ENCODE results near the gene PPP1R14B. TPM values are rescaled to one million over a fixed set of nuclear protein-coding genes. Genes with fewer than 3 reads are reported as not detected.
A peak's percentile ranks its signal among the peaks of the same experiment; 100 is the strongest.

Gene PPP1R14B
- total RNA-seq: 100 to 1,000 TPM in 1 of 2 experiments, 10 to 100 TPM in 1; 96.9 to 105 TPM

- Mint-ChIP-seq H3K4me1 (peaks cover 53% of the 10 kb centered on the region), H3K27me3 (peaks cover 3% of the 10 kb centered on the region), H3K36me3 (ENCODE audit: low read depth) (peaks cover 13% of the 10 kb centered on the region), H3K27ac (peak within 1 kb of the TSS; percentile 85), H3K9me3 (no peaks in the 10 kb centered on the region), H3K4me3 (peak within 1 kb of the TSS; percentile 86)
- ChIA-PET CTCF (interaction anchor here (1.0 to 2.8 kb wide), 5 partner anchors 8 to 56 kb away, joined by 3 to 14 read pairs (median 9); no protein-coding TSS in a partner anchor), POLR2A (interaction anchor here (0.9 to 11.2 kb wide), 9 partner anchors 21 to 1391 kb away, joined by 3 to 131 read pairs (median 17); partner anchors contain the start of genes BAD, ESRRA, FERMT3 and NUDT22)
- peak; percentile 84 for DNase-seq
These were observed at the start of gene PPP1R14B for GRCh38 chr11:64246871-64247728. TSS of gene PPP1R14B (minus strand) at chr11:64246943. CDS start at chr11:64246673, 270 bp downstream.

- no peak for DNase-seq
- Mint-ChIP-seq H3K4me3 (no peak overlapping the region), H3K9me3 (no peaks in the 10 kb centered on the region), H3K36me3 (ENCODE audit: low read depth) (no peaks in the 10 kb centered on the region), H3K4me1 (peaks cover 22% of the 10 kb centered on the region), H3K27ac (no peak overlapping the region), H3K27me3 (peaks cover 78% of the 10 kb centered on the region)
- ChIA-PET POLR2A (interaction anchor here (1.7 kb wide), 1 partner anchor 105 kb away, joined by 4 read pairs; no protein-coding TSS in a partner anchor), CTCF (no interaction called here)
These were observed 49.5 kb upstream of the PPP1R14B start for GRCh38 chr11:64296236-64296635.

GRCh38 chr11:64295760-64296159 lies 49.0 kb upstream of the PPP1R14B start:
- POLR2A ChIA-PET: interaction anchor here (1.7 kb wide), 1 partner anchor 104 kb away, joined by 4 read pairs; no protein-coding TSS in a partner anchor
- Mint-ChIP-seq H3K27ac (no peak overlapping the region), H3K4me1 (peaks cover 20% of the 10 kb centered on the region), H3K9me3 (no peaks in the 10 kb centered on the region), H3K27me3 (peaks cover 78% of the 10 kb centered on the region), H3K36me3 (ENCODE audit: low read depth) (peaks cover 2% of the 10 kb centered on the region), H3K4me3 (no peak overlapping the region)
- DNase-seq: no peak
- CTCF ChIA-PET: interaction anchor here (1.3 kb wide), 1 partner anchor 108 kb away, joined by 3 read pairs; no protein-coding TSS in a partner anchor

GRCh38 chr11:64294774-64295173 lies 48.0 kb upstream of the PPP1R14B start:
- Mint-ChIP-seq H3K27me3 (peaks cover 77% of the 10 kb centered on the region), H3K36me3 (ENCODE audit: low read depth) (peaks cover 6% of the 10 kb centered on the region), H3K4me3 (no peak overlapping the region), H3K4me1 (peaks cover 13% of the 10 kb centered on the region), H3K9me3 (no peaks in the 10 kb centered on the region), H3K27ac (no peak overlapping the region)
- ChIA-PET CTCF (interaction anchor here (1.3 to 1.5 kb wide), 2 partner anchors 23 to 107 kb away, joined by 3 to 4 read pairs; no protein-coding TSS in a partner anchor), POLR2A (interaction anchor here (1.2 kb wide), 1 partner anchor 10 kb away, joined by 4 read pairs; the partner anchor contains the start of gene ESRRA)
- no peak for DNase-seq

GRCh38 chr11:64292460-64293254 lies 45.9 kb upstream of the PPP1R14B start:
- Mint-ChIP-seq H3K4me3 (peak overlapping the region; percentile 30), H3K9me3 (no peaks in the 10 kb centered on the region), H3K27ac (no peak overlapping the region), H3K4me1 (peaks cover 11% of the 10 kb centered on the region), H3K36me3 (ENCODE audit: low read depth) (peaks cover 6% of the 10 kb centered on the region), H3K27me3 (peaks cover 59% of the 10 kb centered on the region)
- ChIA-PET POLR2A (interaction anchor here (0.9 to 1.4 kb wide), 3 partner anchors 8 to 88 kb away, joined by 3 read pairs; no protein-coding TSS in a partner anchor), CTCF (interaction anchor here (1.5 to 1.8 kb wide), 2 partner anchors 8 to 12 kb away, joined by 8 to 11 read pairs; no protein-coding TSS in a partner anchor)
- DNase-seq: no peak

- peaks cover 51% of the 10 kb centered on the region for H3K27me3 Mint-ChIP-seq
These were observed 45.2 kb upstream of the PPP1R14B start for GRCh38 chr11:64291752-64292459.

GRCh38 chr11:64291262-64291751 lies 44.6 kb upstream of the PPP1R14B start, which contains the start of gene KCNK4:
TSS of gene KCNK4 (plus strand) at chr11:64291302. CDS start at chr11:64293019, 1,717 bp downstream.
- peaks cover 46% of the 10 kb centered on the region for H3K27me3 Mint-ChIP-seq

More at GRCh38 chr11:64291752-64292459, 45.2 kb upstream of the PPP1R14B start:
- Mint-ChIP-seq H3K9me3 (no peaks in the 10 kb centered on the region), H3K4me3 (no peak overlapping the region), H3K4me1 (peaks cover 12% of the 10 kb centered on the region), H3K36me3 (ENCODE audit: low read depth) (peaks cover 6% of the 10 kb centered on the region), H3K27ac (no peak overlapping the region)
- CTCF ChIA-PET: interaction anchor here (1.5 to 1.8 kb wide), 2 partner anchors 9 to 12 kb away, joined by 8 to 11 read pairs; no protein-coding TSS in a partner anchor
- DNase-seq: no peak
- POLR2A ChIA-PET: interaction anchor here (1.0 to 1.4 kb wide), 2 partner anchors 9 to 12 kb away, joined by 3 read pairs; no protein-coding TSS in a partner anchor

GRCh38 chr11:64290352-64291261 lies 43.9 kb upstream of the PPP1R14B start:
- Mint-ChIP-seq H3K27ac (no peak overlapping the region), H3K9me3 (no peaks in the 10 kb centered on the region), H3K36me3 (ENCODE audit: low read depth) (peaks cover 6% of the 10 kb centered on the region), H3K27me3 (peaks cover 38% of the 10 kb centered on the region), H3K4me1 (peaks cover 20% of the 10 kb centered on the region), H3K4me3 (peak overlapping the region; percentile 53)
- ChIA-PET CTCF (interaction anchor here (2.2 to 2.4 kb wide), 2 partner anchors 11 to 14 kb away, joined by 8 to 13 read pairs; no protein-coding TSS in a partner anchor), POLR2A (interaction anchor here (0.8 to 1.6 kb wide), 5 partner anchors 14 to 64 kb away, joined by 3 to 6 read pairs (median 3); partner anchors contain the start of genes ESRRA, NUDT22, PRDX5 and TRPT1)
- DNase-seq: no peak

More at GRCh38 chr11:64291262-64291751, 44.6 kb upstream of the PPP1R14B start, which contains the start of gene KCNK4:
- ChIA-PET POLR2A (interaction anchor here (1.4 to 1.6 kb wide), 2 partner anchors 9 to 21 kb away, joined by 3 read pairs; no protein-coding TSS in a partner anchor), CTCF (interaction anchor here (2.4 kb wide), 1 partner anchor 10 kb away, joined by 13 read pairs; no protein-coding TSS in a partner anchor)
- no peak within 1 kb of the TSS for H3K27ac Mint-ChIP-seq
- peaks cover 18% of the 10 kb centered on the region for H3K4me1 Mint-ChIP-seq
- H3K36me3 Mint-ChIP-seq (ENCODE audit: low read depth): peaks cover 6% of the 10 kb centered on the region
- no peaks in the 10 kb centered on the region for H3K9me3 Mint-ChIP-seq
- DNase-seq: no peak
- H3K4me3 Mint-ChIP-seq: peak within 1 kb of the TSS; percentile 53

GRCh38 chr11:64289002-64289564 lies 42.3 kb upstream of the PPP1R14B start:
- Mint-ChIP-seq H3K4me1 (peaks cover 22% of the 10 kb centered on the region), H3K27ac (no peak overlapping the region), H3K9me3 (no peaks in the 10 kb centered on the region), H3K27me3 (peaks cover 26% of the 10 kb centered on the region), H3K36me3 (ENCODE audit: low read depth) (peaks cover 6% of the 10 kb centered on the region), H3K4me3 (no peak overlapping the region)
- CTCF ChIA-PET: interaction anchor here (0.6 to 2.4 kb wide), 6 partner anchors 12 to 101 kb away, joined by 3 to 13 read pairs (median 5); no protein-coding TSS in a partner anchor
- DNase-seq: no peak
- POLR2A ChIA-PET: interaction anchor here (1.0 to 11.0 kb wide), 3 partner anchors 13 to 29 kb away, joined by 3 to 161 read pairs (median 6); partner anchors contain the start of gene PRDX5

- H3K4me3 Mint-ChIP-seq: no peak overlapping the region
- no peaks in the 10 kb centered on the region for H3K9me3 Mint-ChIP-seq
- ChIA-PET CTCF (interaction anchor here (0.6 to 2.2 kb wide), 4 partner anchors 13 to 100 kb away, joined by 3 to 8 read pairs (median 4); no protein-coding TSS in a partner anchor), POLR2A (interaction anchor here (11.0 kb wide), 1 partner anchor 18 kb away, joined by 161 read pairs; no protein-coding TSS in a partner anchor)
- H3K36me3 Mint-ChIP-seq (ENCODE audit: low read depth): peaks cover 6% of the 10 kb centered on the region
- H3K27me3 Mint-ChIP-seq: peaks cover 19% of the 10 kb centered on the region
- H3K27ac Mint-ChIP-seq: no peak overlapping the region
- no peak for DNase-seq
- H3K4me1 Mint-ChIP-seq: peaks cover 24% of the 10 kb centered on the region
These were observed 41.6 kb upstream of the PPP1R14B start for GRCh38 chr11:64288353-64288750.
